HCT116 (cell line): ENCODE measurements around the gene MSH6. TPM values are rescaled to one million over a fixed set of nuclear protein-coding genes. Genes with fewer than 3 reads are reported as not detected.

Source experiments
- ATAC-seq: fragments of 200-7000 bp; cut with Tn5 transposase; 2 replicates; pipeline ENCODE4 v1.9.1; 2020; ENCODE audit warnings: mild to moderate bottlenecking, moderate library complexity
- BruUV-seq: library from RNA; stranded (reverse); fragments of 400-500 nt; replicated peaks from 2 replicates; lab custom pipeline; 2021; lab: Mats Ljungman, UMichigan
- CTCF ChIA-PET: fragments of 300-600 bp; sonication (Branson Sonifier 250); formaldehyde crosslinking; loops from one replicate; lab custom pipeline; 2021; ENCODE audit warnings: antibody characterized with exemption; lab: Charles Lee
- POLR2A ChIA-PET: fragments of 300-600, 350-600 bp; sonication (Branson Sonifier 250); formaldehyde crosslinking; loops from one replicate; lab custom pipeline; 2021; ENCODE audit warnings: antibody characterized with exemption; lab: Charles Lee
- RAD21 ChIA-PET, 2 experiments: fragments of 300-600 bp; sonication (Branson Sonifier 250); formaldehyde crosslinking; loops; one replicate each; lab custom pipeline; 2023; ENCODE audit warnings: low total read pairs in 2 of 2; ENCODE audit not compliant: uncharacterized antibody in 2 of 2, unreplicated experiment in 2 of 2, low non-redundant PET in 1 of 2; lab: Charles Lee
- DNase-seq: peaks from one replicate; pipeline ENCODE4 v3.0.0-alpha.2; 2010; ENCODE audit warnings: low read depth, low spot score
- H2AFZ ChIP-seq: fragments of 200-600 bp; shearing (Covaris generic), sonication (generic); 2 replicates; pipeline ENCODE4 v1.6.1; 2017; ENCODE audit warnings: low read depth, mixed run types, mixed read lengths, antibody characterized with exemption, low read length; ENCODE audit not compliant: poor library complexity, severe bottlenecking
- H3K27ac ChIP-seq: 2 replicates; pipeline ENCODE4 v1.5.1; 2012; ENCODE audit warnings: low read depth, low read length
- H3K27me3 ChIP-seq: fragments of 200-600 bp; sonication (generic); 2 replicates; pipeline ENCODE4 v1.6.1; 2016; ENCODE audit warnings: mixed run types, low read length, mixed read lengths; ENCODE audit not compliant: insufficient read depth
- H3K36me3 ChIP-seq, 2 experiments: fragments of 200-500 bp in 1 of 2; fragments of 200-600 bp in 1 of 2; sonication (Bioruptor generic) in 1 of 2; sonication (generic) in 1 of 2; 2 replicates each; pipeline versions ENCODE4 v1.5.1 to v1.6.1; 2014 to 2016; ENCODE audit warnings: low read length in 2 of 2, inconsistent platforms in 1 of 2, mixed read lengths in 1 of 2, mixed run types in 1 of 2; ENCODE audit not compliant: insufficient read depth in 2 of 2, control insufficient read depth in 1 of 2
- H3K4me1 ChIP-seq, 2 experiments: fragments of 200-600 bp in 1 of 2; sonication (generic) in 1 of 2; 2 replicates each; pipeline versions ENCODE4 v1.5.1 to v1.6.1; 2012 to 2017; ENCODE audit warnings: low read length in 2 of 2, inconsistent platforms in 1 of 2, mild to moderate bottlenecking in 1 of 2, mixed read lengths in 1 of 2, mixed run types in 1 of 2, moderate library complexity in 1 of 2; ENCODE audit not compliant: insufficient read depth in 2 of 2, control insufficient read depth in 1 of 2
- H3K4me2 ChIP-seq: fragments of 200-600 bp; sonication (generic); 2 replicates; pipeline ENCODE4 v1.6.1; 2017; ENCODE audit warnings: mixed run types, low read length, mixed read lengths
- H3K4me3 ChIP-seq, 2 experiments: fragments of 200-600 bp in 1 of 2; sonication (generic) in 1 of 2; replicated peaks in 1 of 2; 2 replicates each; pipeline ENCODE4 v1.5.1; 2011 to 2016; ENCODE audit warnings: low read length in 2 of 2, control low read depth in 1 of 2, low read depth in 1 of 2, mild to moderate bottlenecking in 1 of 2, mixed read lengths in 1 of 2, mixed run types in 1 of 2
- H3K79me2 ChIP-seq: fragments of 200-600 bp; sonication (generic); 2 replicates; pipeline ENCODE4 v1.6.1; 2017; ENCODE audit warnings: mild to moderate bottlenecking, mixed run types, low read length, moderate library complexity, mixed read lengths; ENCODE audit not compliant: insufficient read depth
- H3K9ac ChIP-seq: fragments of 200-600 bp; sonication (generic); 2 replicates; pipeline ENCODE4 v1.6.1; 2016; ENCODE audit warnings: low read length, mixed read lengths
- H3K9me2 ChIP-seq: fragments of 200-600 bp; sonication (generic), shearing (Covaris generic); 2 replicates; pipeline ENCODE4 v1.6.1; 2017; ENCODE audit warnings: mixed run types, mild to moderate bottlenecking, moderate library complexity; ENCODE audit not compliant: insufficient read depth
- H3K9me3 ChIP-seq, 2 experiments: fragments of 200-500 bp in 1 of 2; fragments of 200-600 bp in 1 of 2; sonication (Bioruptor generic) in 1 of 2; sonication (generic) in 1 of 2; 2 replicates each; pipeline ENCODE4 v1.6.1; 2014 to 2017; ENCODE audit warnings: low read length in 2 of 2, mixed read lengths in 2 of 2, inconsistent platforms in 1 of 2, low read depth in 1 of 2, mild to moderate bottlenecking in 1 of 2, mixed run types in 1 of 2, moderate library complexity in 1 of 2; ENCODE audit not compliant: control insufficient read depth in 1 of 2, insufficient read depth in 1 of 2
- H4K20me1 ChIP-seq: fragments of 200-600 bp; sonication (generic), shearing (Covaris generic); 2 replicates; pipeline ENCODE4 v1.6.1; 2017; ENCODE audit warnings: mixed run types, mild to moderate bottlenecking, moderate library complexity; ENCODE audit not compliant: insufficient read depth
- CBX3 ChIP-seq: IDR thresholded peaks from 2 replicates; pipeline ENCODE4 v1.6.1; 2012; ENCODE audit warnings: low read depth
- EGR1 ChIP-seq: IDR thresholded peaks from 2 replicates; pipeline ENCODE4 v1.6.1; 2012; ENCODE audit warnings: low read depth
- RAD21 ChIP-seq: IDR thresholded peaks from 2 replicates; pipeline ENCODE4 v1.6.1; 2012; ENCODE audit warnings: low read depth, mild to moderate bottlenecking
- TCF7L2 ChIP-seq: IDR thresholded peaks from 2 replicates; pipeline ENCODE4 v1.7.0; 2011; ENCODE audit warnings: borderline replicate concordance, inconsistent platforms; ENCODE audit not compliant: insufficient read depth, insufficient read length; ENCODE audit errors: extremely low read depth
- ZNF274 ChIP-seq: fragments of 200-500 bp; sonication (Bioruptor generic); IDR thresholded peaks from 2 replicates; pipeline ENCODE4 v1.6.1; 2014; ENCODE audit warnings: mild to moderate bottlenecking, low read depth, low read length, inconsistent platforms
- intact Hi-C: fragments of 100-400 bp; cut with micrococcal nuclease; formaldehyde crosslinking; loops from 2 replicates; pipeline ENCODE4 v1.10.0; 2022
- total RNA-seq: library from RNA; stranded (reverse); gene quantifications from one replicate; pipeline ENCODE4 v1.2.1, GENCODE V29; 2021; ENCODE audit not compliant: unreplicated experiment
- TF ChIP-seq, protein P1 (sequence below), 3 experiments: fragments of 200-600 bp in 1 of 3; sonication (generic) in 1 of 3; IDR thresholded peaks in 2 of 3; conservative IDR thresholded peaks in 1 of 3; 2 replicates each; pipeline ENCODE4 v1.5.1; 2012 to 2017; ENCODE audit warnings: low read depth in 2 of 3, low read length in 2 of 3, antibody characterized with exemption in 1 of 3, borderline replicate concordance in 1 of 3, control low read depth in 1 of 3, mild to moderate bottlenecking in 1 of 3, mixed read lengths in 1 of 3, mixed run types in 1 of 3, moderate library complexity in 1 of 3; ENCODE audit not compliant: insufficient read depth in 1 of 3
- TF ChIP-seq, protein P2 (sequence below): IDR thresholded peaks from 2 replicates; pipeline ENCODE4 v1.6.1; 2012; ENCODE audit warnings: low read depth

MSH6 gene
- total RNA-seq, 1 experiment from 2014 or later, result 71.2 TPM

DNA sequence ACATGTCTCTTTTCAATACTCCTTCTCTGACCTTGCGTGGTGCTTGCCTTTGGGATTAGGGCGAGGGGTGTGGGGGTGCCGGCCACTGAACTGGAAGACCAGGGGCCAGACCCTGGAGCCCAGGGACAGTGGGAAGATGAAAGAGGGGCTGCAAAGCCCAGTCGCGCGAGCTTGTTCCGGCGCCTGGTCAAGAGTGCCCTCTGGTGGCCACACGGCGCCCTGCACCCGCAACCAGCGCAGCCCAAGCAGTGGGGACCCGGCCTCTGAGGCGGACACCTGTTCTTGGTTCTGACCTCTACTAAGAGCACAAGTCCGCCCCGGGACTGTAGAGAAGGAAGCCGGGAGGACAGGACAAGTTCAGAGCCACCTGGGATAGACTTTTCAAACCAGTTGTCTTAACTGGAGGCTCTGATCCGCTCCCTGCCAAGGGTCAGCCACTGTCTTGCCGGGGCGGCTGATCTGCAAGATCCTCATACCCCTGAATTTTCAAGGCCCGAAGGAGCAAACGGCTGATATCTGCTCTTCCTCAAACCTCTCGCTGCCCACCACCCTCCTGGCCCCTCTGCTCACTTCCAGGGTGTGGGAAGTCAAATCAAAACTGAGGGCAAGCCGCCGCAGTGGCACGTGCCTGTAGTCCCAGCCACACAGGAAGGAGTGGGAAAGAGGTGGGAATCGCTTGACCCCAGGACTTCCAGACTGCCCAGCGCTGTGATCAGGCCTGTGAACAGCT is 14.9 kb upstream of the MSH6 start:
- ChIA-PET POLR2A (interaction anchor here (0.6 to 1.0 kb wide), 2 partner anchors 50 to 331 kb away, joined by 3 to 4 read pairs; no protein-coding TSS in a partner anchor), RAD21 (interaction anchor here (0.6 to 1.8 kb wide), 7 partner anchors 330 to 433 kb away, joined by 3 to 10 read pairs (median 4); no protein-coding TSS in a partner anchor), CTCF (interaction anchor here (0.6 to 3.3 kb wide), 26 partner anchors 8 to 698 kb away, joined by 3 to 64 read pairs (median 4); partner anchors contain the start of gene MSH6)
- H3K79me2 ChIP-seq, result no peaks in the 10 kb centered on the region
- no peak overlapping the region for H3K9ac ChIP-seq
- H3K4me2 ChIP-seq, result peak overlapping the region; percentile 51
- no peaks in the 10 kb centered on the region for H3K9me2 ChIP-seq
- TF ChIP-seq ZNF274 (no peak), EGR1 (no peak), RAD21 (peak; percentile 99), CBX3 (no peak), TCF7L2 (peak; percentile 64)
- TF ChIP-seq, protein P1, sequence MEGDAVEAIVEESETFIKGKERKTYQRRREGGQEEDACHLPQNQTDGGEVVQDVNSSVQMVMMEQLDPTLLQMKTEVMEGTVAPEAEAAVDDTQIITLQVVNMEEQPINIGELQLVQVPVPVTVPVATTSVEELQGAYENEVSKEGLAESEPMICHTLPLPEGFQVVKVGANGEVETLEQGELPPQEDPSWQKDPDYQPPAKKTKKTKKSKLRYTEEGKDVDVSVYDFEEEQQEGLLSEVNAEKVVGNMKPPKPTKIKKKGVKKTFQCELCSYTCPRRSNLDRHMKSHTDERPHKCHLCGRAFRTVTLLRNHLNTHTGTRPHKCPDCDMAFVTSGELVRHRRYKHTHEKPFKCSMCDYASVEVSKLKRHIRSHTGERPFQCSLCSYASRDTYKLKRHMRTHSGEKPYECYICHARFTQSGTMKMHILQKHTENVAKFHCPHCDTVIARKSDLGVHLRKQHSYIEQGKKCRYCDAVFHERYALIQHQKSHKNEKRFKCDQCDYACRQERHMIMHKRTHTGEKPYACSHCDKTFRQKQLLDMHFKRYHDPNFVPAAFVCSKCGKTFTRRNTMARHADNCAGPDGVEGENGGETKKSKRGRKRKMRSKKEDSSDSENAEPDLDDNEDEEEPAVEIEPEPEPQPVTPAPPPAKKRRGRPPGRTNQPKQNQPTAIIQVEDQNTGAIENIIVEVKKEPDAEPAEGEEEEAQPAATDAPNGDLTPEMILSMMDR (IDR thresholded peaks at IDR 0.05 in 2 of 3, conservative IDR thresholded peaks at IDR 0.05 in 1 of 3; ENCODE audit: borderline replicate concordance in 1 of 3, insufficient read depth in 1 of 3, low read depth in 2 of 3, low read length in 2 of 3), result peak; percentile 82 to 96 (median 95)
- TF ChIP-seq, protein P2, sequence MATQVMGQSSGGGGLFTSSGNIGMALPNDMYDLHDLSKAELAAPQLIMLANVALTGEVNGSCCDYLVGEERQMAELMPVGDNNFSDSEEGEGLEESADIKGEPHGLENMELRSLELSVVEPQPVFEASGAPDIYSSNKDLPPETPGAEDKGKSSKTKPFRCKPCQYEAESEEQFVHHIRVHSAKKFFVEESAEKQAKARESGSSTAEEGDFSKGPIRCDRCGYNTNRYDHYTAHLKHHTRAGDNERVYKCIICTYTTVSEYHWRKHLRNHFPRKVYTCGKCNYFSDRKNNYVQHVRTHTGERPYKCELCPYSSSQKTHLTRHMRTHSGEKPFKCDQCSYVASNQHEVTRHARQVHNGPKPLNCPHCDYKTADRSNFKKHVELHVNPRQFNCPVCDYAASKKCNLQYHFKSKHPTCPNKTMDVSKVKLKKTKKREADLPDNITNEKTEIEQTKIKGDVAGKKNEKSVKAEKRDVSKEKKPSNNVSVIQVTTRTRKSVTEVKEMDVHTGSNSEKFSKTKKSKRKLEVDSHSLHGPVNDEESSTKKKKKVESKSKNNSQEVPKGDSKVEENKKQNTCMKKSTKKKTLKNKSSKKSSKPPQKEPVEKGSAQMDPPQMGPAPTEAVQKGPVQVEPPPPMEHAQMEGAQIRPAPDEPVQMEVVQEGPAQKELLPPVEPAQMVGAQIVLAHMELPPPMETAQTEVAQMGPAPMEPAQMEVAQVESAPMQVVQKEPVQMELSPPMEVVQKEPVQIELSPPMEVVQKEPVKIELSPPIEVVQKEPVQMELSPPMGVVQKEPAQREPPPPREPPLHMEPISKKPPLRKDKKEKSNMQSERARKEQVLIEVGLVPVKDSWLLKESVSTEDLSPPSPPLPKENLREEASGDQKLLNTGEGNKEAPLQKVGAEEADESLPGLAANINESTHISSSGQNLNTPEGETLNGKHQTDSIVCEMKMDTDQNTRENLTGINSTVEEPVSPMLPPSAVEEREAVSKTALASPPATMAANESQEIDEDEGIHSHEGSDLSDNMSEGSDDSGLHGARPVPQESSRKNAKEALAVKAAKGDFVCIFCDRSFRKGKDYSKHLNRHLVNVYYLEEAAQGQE, result no peak
- H3K27ac ChIP-seq, result no peak overlapping the region
- no peak overlapping the region; a peak in 1 of 4 replicates for H3K4me3 ChIP-seq
- no peaks in the 10 kb centered on the region for H3K36me3 ChIP-seq
- no peaks in the 10 kb centered on the region for H3K27me3 ChIP-seq
- peaks cover 3 to 16% of the 10 kb centered on the region in 2 experiments; a peak in 2 of 4 replicates for H3K4me1 ChIP-seq
- H4K20me1 ChIP-seq, result no peaks in the 10 kb centered on the region
- no TSS peak for BruUV-seq
- DNase-seq, result peak; percentile 43
- H2AFZ ChIP-seq, result peak overlapping the region; percentile 82
- intact Hi-C loops, result loop anchor here (1.0 kb wide), 2 partner anchors 331 to 433 kb away; no protein-coding TSS in a partner anchor
- peak; percentile 87 for ATAC-seq
- H3K9me3 ChIP-seq, result peaks cover 0 to 7% of the 10 kb centered on the region in 2 experiments; a peak in 1 of 4 replicates
